ENCODE data around the gene CRTC2.
"Not testable (repeated sequence)": the region's sequence is repeated elsewhere in the genome, so short reads cannot be mapped to it uniquely, and the experiment has no call there.

Gene CRTC2, protein sequence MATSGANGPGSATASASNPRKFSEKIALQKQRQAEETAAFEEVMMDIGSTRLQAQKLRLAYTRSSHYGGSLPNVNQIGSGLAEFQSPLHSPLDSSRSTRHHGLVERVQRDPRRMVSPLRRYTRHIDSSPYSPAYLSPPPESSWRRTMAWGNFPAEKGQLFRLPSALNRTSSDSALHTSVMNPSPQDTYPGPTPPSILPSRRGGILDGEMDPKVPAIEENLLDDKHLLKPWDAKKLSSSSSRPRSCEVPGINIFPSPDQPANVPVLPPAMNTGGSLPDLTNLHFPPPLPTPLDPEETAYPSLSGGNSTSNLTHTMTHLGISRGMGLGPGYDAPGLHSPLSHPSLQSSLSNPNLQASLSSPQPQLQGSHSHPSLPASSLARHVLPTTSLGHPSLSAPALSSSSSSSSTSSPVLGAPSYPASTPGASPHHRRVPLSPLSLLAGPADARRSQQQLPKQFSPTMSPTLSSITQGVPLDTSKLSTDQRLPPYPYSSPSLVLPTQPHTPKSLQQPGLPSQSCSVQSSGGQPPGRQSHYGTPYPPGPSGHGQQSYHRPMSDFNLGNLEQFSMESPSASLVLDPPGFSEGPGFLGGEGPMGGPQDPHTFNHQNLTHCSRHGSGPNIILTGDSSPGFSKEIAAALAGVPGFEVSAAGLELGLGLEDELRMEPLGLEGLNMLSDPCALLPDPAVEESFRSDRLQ

DNA sequence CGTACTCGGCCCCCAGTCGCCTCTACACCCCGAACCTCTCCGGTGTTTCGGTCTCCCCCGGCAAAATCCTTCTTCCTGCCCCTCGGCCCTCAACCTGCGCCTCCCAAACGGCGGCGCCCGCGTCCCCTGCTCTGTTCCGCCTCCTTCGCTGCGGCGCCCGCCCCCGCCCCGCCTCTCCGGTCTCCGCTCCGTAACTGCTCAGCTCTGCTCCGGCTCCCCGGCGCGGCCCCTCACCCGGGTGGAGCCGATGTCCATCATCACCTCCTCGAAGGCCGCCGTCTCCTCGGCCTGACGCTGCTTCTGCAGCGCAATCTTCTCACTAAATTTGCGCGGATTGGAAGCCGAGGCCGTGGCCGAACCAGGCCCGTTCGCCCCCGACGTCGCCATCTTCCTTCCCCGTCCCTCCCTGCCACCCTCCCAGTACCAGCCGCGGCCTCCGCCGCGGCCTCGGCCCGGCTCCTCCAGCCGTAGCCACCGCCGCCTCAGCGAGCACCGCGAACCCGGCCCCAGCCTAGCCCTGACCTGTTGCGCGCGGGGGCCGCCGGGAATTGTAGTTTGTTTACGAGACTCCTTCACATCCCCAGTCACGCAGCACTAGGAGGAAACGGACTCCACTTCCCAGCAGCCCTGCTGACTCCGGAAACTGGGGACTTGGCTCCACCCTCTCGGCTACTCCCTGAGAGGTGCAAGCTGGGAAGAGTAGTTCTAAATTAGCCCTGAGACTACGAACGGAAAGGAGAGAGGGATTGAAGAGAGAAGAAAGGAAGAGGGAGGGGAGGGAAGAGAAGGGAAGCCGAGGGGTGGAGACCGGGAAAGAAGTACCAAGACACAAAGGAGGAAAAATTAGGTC lies at the start of gene CRTC2:
Gene CRTC2, minus strand, starts transcription at position 502 of the 850 bp plus-strand sequence. Its CDS starts 115 bp downstream, at position 387.
- peak; percentile 97 for DNase-seq

DNA sequence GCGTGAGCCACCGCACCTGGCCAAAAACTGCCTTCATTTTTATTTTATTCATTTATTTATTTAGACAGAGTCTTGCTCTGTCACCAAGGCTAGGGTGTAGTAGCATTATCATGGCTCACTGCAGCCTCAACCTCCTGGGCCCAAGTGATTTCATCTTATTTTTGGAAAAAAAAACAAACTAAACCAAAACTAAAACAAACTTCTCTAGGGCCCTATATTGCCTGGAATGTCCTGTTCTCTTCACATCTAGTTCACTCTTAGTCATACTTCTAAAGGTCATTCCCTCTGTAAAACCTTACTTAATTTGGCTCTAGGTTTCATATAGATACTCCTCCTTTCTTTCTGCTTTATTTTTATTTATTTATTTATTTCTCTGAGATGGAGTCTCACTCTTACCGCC lies 47.7 kb upstream of the CRTC2 start:
- DNase-seq, result no peak

DNA sequence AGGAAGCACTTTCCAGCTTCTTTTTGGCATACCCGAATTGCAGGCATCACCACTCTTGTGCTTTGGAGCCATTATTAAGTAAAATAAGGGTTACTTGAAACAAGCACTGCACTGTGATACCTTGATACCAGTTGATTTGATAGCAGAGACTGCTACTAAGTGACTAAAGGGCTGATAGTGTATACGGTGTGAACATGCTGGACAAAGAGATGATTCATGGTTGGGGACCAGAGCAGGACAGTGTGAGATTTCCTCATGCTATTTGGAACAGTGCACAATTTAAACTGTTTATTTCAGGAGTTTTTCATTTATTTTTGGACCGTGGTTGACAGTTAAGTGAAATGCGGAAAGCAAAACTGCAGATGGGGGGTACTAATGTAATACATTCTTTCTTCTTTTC lies 42.0 kb upstream of the CRTC2 start:
- DNase-seq, result no peak

DNA sequence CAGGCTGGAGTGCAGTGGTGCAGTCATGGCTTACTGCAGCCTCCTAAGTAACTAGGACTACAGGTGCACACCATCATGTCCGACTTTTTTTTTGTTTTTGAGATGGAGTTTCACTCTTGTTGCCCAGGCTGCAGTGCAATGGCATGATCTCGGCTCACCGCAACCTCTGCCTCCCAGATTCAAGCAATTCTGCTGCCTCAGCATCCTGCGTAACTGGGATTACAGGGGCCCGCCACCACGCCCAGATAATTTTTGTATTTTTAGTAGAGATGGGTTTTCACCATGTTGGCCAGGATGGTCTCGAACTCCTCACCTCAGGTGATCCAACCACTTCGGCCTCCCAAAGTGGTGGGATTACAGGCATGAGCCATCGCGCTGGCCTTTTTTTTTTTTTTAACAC lies 38.5 kb upstream of the CRTC2 start:
- not testable (repeated sequence) for DNase-seq

DNA sequence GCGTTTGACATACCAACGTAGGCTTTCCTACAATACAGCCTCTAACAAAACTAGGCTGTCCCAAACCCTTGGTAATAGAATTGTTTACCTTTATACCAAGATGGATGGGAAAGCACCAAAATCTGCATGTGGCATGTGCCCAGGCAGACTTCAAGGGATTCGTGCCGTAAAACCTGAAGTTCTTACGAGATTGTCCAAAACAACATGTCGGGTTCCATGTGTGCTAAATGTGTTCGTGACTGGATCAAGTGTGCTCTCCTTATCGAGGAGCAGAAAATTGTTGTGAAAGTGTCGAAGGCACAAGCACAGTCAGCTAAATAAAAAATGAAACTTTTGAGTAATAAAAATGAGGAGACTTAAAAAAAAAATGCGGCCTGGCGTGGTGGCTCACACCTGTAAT lies 37.2 kb upstream of the CRTC2 start:
- DNase-seq, result no peak

DNA sequence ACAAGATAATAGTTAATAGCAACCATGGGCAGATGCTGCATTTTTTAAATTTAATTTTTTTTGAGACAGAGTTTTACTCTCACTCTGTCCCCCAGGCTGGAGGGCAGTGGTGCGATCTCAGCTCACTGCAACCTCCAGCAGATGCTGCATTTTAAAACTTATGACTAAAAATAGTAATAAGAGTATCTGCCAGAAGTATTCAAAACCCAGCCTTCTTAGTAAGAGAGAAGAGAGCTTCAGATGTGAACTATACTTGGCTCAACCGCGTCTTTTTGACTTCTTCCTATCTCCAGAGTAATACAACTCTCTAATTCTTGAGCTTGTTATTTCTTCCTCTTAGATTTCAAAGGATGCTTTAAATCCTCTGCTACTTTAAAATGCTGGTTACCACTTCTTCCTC lies 36.8 kb upstream of the CRTC2 start:
- DNase-seq, result no peak

DNA sequence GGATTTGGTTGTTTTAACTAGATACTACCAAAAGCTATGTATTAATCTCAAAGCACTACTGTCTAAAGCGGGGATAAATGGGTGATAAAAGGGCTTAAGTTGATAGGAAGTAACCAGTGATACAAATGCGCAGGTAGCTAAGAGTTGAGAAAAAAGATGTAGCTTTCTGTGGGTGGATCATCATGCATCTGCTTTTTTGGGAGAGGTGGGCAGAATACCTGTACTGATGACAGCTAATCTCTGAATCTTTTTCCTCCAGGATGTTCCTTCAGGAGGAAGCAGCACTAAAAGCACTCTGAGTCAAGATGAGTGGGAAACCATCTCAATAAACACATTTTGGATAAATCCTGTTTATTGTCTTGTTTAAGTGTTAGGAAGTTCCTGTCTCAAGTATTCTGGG lies 33.4 kb upstream of the CRTC2 start:
- no peak for DNase-seq

DNA sequence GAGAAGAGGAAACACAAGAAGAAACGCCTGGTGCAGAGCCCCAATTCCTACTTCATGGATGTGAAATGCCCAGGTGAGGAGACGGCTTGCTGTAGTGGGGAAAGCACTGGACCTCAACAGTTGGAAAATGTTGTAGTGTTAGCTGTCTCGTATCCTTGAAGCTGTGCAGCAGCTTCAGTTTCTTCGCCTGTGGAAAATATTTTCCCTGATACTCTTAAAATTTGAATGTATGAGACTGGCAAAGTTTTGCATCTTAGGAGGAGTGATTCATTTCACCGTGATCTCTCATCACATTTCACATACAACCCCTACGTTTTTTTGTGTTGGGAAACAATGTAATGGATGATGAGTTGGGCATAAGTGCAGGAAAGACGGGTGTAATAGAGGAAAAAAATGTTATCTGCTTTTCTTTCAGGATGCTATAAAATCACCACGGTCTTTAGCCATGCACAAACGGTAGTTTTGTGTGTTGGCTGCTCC lies 32.8 kb upstream of the CRTC2 start:
- no peak for DNase-seq

DNA sequence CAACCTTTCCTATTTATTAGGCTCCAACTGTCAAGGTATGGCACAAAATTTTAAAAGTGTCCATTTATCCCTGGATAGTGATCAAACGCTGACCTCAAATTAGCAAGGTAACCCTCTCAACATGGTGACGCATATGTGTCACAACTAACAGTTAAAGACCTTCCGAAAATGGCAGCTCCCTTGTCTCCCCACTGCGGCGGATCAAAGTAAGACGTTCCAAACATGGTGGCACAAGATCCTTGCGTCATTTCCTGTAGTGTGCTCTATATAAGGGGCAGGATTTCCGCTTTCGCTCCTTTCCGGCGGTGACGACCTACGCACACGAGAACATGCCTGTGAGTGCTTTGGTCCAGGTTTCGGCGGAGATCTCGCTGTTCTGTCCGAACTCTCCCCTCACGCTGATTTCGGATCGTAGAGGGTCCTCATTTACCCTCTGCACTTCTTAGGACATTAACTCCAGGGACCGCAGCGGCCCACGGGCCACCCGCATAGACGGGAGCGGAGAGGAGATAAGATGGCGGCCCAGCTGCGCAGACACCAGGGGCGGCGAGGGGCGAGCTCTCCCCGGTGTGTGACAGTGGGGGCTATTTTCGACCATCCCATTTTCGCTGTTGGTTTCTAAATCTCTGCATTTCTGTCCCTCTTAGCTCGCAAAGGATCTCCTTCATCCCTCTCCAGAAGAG lies 32.2 kb upstream of the CRTC2 start, which contains the start of gene RPS27:
Gene RPS27, plus strand, starts transcription at position 295 of the 683 bp plus-strand sequence. Its CDS starts 35 bp downstream, at position 330.
- peak; percentile 97 for DNase-seq

DNA sequence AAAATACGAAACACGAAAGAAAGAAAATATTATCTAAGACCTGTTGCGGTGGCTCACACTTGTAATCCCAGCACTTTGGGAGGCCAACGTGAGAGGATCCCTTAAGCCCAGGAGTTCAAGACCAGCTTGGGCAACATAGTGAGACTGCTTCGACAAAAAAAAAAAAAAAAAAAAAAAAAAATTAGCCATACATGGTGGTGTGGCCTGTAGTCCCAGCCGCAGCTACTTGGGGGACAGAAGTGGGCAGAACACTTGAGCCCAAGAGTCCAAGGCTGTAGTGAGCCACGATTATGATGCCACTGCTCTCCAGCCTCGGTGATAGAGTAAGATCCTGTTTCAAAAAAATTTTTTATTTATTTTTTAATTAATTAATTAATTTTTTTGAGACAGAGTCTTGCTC lies 29.2 kb upstream of the CRTC2 start:
- no peak for DNase-seq

DNA sequence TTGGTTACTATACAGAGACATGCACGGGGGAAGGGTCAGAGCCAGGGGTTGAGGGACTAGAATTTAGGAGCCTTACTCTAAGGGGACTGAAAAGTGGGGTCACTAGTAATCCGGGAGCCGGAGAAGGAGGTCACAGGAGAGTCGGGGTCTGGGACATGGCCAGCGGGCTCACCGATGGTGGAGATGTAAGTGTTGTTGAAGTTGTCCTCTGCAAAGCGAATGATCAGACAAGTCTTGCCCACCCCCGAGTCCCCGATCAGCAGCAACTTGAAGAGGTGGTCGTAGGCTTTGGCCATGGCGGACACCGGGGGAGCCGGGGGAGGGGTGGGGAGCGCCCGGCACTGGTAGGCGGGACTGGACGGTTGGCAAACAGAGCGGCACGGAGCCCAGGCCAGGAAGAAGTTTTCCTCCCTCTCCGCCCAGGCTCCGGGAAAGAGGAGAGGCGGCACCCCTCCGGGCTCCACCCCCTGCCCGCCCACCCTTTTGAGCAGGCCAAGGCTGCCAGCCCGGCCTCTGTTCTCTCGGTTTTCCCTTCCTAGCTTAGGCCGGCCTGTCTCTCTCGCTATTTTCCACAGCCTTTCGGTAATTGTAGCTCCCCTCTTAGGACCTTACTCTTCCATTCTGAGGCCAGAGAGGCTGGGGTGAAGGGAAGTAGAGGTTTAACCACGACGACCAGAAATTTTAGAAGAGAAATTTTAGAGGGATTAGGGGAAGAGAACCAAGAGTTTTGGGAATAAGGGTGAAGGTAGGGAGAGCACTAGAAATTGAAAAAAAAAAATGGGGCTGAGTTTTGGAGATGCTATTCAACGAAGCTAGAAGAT lies 27.7 kb upstream of the CRTC2 start, which contains the start of gene RAB13:
Gene RAB13, minus strand, starts transcription at position 399 of the 821 bp plus-strand sequence. Its CDS starts 103 bp downstream, at position 296.
- DNase-seq, result no peak

DNA sequence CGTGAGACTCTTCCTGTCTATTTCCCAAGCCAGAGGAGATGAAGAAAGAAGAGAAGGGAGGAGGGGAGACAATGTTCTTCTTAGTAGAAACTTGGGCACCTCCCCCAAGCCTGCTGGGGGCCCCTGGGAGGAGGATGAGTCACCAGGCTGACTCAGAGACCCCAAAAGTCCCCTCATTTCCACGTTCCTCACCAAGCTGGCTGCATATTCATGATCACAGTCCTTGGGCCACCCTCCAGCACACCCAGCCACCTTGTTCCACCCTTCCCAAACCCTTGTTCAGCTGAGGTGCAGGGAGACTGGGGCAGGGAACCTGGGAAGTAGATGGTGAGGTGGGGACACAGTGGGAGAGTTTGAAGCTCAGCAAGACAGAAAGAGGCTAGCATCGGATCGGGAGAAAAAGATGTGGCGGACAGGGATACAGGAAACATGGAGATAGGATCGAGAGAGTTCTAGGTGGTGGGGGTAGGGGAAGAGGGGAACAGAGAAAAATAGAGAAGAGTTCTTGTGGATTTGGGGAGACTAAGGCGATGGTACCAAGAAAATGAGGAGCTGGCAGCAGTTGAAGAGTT lies 27.0 kb upstream of the CRTC2 start:
- no peak for DNase-seq

DNA sequence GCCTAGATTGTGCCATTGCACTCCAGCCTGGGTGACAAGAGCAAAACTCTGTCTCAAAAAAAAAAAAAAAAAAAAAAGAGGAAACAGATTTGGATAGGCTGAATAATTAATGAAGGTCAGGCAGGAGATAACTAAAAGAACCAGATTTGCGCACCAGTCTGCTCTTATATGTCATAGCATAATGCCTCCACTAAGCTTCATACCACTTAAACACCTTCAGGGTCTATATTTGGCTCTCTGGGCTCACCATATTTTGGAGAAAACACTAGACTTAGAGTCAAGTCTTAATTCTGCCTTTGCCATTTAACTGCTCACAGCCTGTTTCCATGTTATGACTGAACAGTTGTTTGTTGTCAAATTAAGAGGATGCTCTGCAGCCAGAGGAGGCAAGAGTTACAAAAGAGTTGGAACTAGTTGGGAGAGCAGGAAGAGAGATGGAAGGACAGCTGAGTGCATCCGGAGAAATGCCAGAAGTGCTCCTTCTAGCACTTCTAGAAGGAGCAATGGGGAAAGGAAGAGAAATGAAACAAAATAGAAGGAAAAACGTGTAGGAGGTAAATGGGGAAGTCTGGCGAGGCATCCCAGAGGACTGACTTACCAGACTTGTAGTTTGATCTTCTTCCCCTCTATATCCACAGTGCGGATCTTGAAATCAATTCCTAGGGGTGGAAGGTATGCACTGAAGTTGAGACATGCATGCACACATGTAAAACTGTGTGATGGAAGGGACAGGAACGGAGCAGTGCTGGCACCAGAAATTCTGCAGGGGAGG lies 25.9 kb upstream of the CRTC2 start:
- DNase-seq, result no peak

DNA sequence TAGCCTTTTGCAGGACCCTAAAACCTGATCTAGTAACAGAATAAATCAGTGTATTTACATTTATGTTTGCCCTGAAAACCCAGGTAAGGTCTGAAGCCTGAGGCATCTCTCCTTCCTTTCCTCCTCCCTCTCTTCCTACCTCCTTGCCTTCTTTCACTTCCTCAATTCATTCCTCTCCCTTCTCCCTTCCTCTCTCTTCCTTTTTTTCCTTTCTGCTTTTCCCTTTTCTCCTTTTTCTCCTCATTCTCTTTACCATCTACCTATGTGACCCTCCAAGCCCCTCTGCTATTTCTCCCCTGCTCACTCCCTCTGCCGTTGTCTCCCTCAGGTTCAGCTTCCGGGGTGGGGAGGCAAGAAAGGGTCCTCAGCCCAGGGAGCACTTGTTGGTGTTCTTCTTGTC lies 23.3 kb upstream of the CRTC2 start:
- not testable (repeated sequence) for DNase-seq

DNA sequence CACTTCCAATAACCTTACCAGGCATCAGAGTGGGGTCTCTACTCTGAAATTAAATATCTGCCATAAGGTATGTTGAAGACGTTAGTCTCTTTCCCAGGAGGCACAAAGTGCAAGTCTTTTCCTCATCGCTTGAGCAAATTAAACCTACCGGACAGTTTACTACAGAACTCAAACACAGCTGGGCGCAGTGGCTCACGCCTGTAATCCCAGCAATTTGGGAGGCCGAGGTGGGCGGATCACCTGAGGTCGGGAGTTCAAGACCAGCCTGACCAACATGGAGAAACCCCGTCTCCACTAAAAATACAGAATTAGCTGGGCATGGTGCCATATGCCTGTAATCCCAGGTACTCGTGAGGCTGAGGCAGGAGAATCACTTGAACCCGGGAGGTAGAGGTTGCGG lies 20.7 kb upstream of the CRTC2 start:
- not testable (repeated sequence) for DNase-seq

DNA sequence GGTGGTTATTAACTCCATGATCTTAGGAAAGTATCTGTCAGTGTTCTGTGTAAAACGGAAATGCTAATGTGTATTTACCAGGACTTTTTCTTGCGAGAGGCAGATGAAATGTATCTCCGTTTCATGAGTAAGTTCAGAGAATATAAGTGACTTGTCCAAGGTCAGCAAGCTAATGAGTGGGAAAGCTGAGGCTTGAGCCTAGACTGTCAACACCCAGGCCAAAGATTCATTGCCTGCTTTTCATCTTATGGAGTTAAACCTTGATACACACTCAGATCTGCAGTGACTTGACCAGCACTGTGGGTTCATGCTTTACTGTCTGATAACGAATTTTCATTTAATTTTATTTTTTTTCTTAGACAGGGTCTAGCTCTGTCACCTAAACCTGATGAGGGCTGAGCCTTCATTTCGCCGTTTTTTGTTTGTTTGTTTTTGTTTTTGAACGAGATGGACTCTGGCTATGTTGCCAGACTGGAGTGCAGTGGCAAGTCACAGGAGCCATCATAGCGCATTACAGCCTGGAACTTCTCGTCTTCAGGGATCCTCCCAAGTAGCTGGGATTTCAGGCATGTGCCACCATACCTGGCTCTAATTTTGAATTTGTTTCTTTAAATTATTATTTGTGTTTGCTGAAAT lies 20.0 kb upstream of the CRTC2 start:
- DNase-seq, result no peak

DNA sequence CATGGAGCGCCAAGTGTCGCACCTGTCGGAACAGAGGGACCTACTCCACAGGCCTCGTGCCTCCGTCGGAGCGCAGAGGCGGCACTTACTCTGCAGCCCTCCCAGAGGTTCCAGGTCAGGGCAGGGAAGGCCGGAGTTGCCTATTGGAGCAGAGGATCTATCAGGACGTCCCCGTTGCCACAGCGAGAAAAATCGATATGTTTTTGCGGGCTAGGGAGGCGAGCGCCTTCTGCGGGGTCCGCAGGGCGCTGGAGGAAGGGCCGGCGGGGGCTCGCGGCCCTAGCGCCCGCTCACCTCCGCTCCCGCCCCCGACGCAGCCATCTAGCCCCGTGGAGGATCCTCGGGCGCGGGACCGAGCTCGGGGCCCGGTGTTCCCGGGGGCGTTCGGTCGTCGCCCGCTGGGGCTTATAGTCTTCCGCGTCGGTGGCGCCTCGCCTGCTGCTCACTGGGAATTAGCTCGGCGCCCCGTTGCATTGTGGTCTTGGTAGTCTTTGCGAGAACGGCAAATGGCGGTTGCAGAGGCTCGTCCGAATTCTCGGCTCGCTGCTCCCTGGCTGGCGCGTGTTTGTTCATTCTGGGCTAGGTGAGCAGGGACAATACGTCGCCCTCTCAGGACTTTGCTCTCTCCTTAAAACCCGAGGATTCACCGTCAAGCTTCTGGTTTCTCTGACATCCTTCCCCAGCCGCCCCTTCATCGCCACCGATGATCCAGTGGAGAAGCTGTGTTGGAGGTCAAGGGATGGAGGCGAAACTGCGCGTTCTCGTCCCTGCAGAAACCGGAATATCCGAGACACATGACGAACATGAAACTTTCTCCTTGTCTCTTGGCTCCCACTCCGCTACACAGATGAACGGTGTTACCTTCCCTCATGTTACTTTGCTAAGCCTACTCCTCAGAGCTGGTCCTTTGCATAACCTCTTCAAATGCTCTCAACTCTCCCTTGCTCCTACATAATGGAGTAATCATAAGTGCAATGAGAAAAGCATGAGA lies 19.1 kb upstream of the CRTC2 start, which contains the start of gene JTB:
Gene JTB, minus strand, starts transcription at position 425 of the 991 bp plus-strand sequence. Its CDS starts 422 bp downstream, at position 3.
- peak; percentile 87 for DNase-seq

DNA sequence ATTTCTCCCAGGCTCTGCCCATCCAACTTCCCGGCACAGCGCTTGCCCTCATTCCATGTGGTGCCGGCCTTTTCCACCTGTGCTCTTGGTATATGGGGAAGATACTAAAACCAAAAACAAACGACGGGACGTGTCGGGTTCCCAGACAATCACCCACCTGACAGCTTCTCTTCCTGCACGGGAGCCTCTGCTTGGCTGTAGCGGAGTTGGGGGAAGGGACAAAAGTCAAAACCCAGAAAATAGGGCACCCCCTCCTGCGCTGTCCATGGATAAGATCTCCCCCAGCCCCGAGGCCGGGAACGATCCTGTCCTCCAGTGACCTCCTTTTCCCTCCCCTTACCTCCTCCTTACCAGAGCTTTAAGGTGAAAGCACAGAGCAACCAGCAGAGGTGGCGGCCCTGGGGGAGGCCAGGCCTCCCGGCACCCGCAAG lies 18.4 kb upstream of the CRTC2 start:
- DNase-seq, result no peak
